NB4 (cell line): ENCODE results near the gene TXNDC5.

Source experiments
- DNase-seq: peaks from one replicate; pipeline ENCODE4 v3.0.0; 2010; ENCODE audit warnings: low read depth
- H3K4me3 ChIP-seq: one replicate; pipeline ENCODE4 v1.5.1; 2011; ENCODE audit warnings: mild to moderate bottlenecking, low read depth, low read length, moderate library complexity
- MYC ChIP-seq: IDR thresholded peaks from 2 replicates; pipeline ENCODE4 v1.6.1; 2011; ENCODE audit warnings: low read depth, low read length
- POLR2A ChIP-seq: IDR thresholded peaks from 2 replicates; pipeline ENCODE4 v1.6.1; 2011; ENCODE audit warnings: mild to moderate bottlenecking; ENCODE audit not compliant: insufficient read length; ENCODE audit errors: extremely low read depth
- TF ChIP-seq, protein P1 (sequence below): IDR thresholded peaks from 2 replicates; pipeline ENCODE4 v1.6.1; 2011; ENCODE audit warnings: low read depth, low read length
- TF ChIP-seq, protein P2 (sequence below): IDR thresholded peaks from one replicate; pipeline ENCODE4 v1.5.1; 2012; ENCODE audit warnings: low read depth, low read length

TXNDC5 gene

DNA sequence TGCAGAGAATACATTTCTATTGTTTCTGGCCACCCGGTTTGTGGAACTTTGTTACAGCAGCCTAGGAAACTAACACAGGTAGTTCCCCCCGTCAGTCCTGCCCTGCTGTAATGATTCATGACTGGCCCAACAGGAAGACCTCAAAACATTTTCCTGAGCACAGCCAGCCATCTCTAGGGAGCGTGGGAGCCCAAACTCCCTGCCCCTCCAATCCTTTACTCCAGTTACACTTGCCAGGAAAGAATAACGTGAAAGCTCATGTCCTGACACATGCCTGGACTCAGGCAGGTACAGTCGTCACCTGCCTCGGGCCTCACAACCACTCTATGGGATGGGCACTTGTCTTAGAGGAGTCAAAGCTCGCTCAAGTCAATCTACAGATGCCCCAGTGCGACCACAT is 8.4 kb downstream of the TXNDC5 start:
- no peak for DNase-seq
- TF ChIP-seq POLR2A (no peak), MYC (no peak)
- TF ChIP-seq, protein P1, sequence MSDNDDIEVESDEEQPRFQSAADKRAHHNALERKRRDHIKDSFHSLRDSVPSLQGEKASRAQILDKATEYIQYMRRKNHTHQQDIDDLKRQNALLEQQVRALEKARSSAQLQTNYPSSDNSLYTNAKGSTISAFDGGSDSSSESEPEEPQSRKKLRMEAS = no peak
- TF ChIP-seq, protein P2, sequence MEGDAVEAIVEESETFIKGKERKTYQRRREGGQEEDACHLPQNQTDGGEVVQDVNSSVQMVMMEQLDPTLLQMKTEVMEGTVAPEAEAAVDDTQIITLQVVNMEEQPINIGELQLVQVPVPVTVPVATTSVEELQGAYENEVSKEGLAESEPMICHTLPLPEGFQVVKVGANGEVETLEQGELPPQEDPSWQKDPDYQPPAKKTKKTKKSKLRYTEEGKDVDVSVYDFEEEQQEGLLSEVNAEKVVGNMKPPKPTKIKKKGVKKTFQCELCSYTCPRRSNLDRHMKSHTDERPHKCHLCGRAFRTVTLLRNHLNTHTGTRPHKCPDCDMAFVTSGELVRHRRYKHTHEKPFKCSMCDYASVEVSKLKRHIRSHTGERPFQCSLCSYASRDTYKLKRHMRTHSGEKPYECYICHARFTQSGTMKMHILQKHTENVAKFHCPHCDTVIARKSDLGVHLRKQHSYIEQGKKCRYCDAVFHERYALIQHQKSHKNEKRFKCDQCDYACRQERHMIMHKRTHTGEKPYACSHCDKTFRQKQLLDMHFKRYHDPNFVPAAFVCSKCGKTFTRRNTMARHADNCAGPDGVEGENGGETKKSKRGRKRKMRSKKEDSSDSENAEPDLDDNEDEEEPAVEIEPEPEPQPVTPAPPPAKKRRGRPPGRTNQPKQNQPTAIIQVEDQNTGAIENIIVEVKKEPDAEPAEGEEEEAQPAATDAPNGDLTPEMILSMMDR = no peak

DNA sequence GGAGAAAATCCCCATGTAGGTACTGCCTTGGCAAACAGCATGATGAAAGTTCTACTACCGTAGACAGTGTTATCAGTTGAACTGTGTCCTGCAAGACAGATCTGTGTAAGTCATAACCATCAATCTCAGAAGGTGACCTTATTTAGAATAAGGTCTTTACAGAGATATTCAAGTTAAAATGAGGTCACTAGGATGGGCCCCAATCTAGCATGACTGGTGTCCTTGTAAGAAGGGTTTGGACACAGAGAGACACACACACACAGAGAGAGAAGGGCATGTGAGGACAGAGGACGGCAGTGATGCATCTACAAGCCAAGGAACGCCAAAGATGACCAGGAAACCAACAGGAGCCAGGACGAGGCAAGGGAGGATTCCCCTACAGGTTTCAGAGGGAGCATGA is 8.8 kb downstream of the TXNDC5 start:
- H3K4me3 ChIP-seq = no peak overlapping the region
- no peak for DNase-seq
- TF ChIP-seq, protein P2 = no peak
- TF ChIP-seq, protein P1 = no peak
- TF ChIP-seq MYC = no peak

More for the DNA sequence above, 8.4 kb downstream of the TXNDC5 start:
- H3K4me3 ChIP-seq = no peak overlapping the region

DNA sequence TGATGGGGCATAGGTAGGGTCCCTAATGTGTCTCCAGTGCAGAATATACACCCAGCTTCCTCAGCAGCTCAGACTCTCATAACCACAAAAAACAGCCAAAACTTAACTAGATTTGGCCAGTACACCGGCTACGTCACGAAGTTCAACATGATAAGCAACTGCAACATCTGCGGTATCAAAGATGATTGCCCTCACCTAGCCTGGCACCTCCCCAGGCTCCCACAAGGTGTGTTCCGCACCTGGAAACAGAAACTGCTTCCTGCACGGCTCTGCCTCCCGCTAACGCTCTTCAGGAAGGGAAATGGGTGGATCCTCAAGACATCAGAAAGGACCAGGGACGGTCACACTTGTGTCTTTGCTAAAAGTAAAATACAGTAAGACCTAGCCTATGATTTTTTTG is 9.5 kb downstream of the TXNDC5 start:
- no peak for TF ChIP-seq POLR2A
- no peak for TF ChIP-seq MYC
- TF ChIP-seq, protein P1 = no peak
- TF ChIP-seq, protein P2 = no peak
- no peak overlapping the region for H3K4me3 ChIP-seq
- DNase-seq = no peak

DNA sequence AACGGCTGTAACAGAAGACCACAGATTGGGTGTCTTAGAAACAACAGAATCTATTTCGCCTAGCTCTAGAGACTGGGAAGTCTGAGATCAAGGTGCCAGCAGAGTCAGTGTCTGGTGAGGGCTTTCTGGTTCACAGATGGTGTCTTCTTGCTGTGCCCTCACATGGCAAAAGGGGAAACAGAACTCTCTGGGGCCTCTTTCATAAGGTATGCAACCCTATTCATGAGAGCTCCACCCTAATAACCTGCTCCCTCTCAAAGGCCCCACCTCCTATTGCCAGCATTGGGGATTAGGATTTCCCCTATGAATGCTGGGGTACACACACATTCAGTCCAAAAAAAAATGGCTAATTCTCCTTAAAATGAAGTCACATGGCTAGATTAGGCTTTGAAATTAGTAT is 10.0 kb downstream of the TXNDC5 start:
- no peak for DNase-seq
- H3K4me3 ChIP-seq = no peak overlapping the region
- TF ChIP-seq, protein P1 = no peak
- TF ChIP-seq POLR2A (no peak), MYC (no peak)
- TF ChIP-seq, protein P2 = no peak

DNA sequence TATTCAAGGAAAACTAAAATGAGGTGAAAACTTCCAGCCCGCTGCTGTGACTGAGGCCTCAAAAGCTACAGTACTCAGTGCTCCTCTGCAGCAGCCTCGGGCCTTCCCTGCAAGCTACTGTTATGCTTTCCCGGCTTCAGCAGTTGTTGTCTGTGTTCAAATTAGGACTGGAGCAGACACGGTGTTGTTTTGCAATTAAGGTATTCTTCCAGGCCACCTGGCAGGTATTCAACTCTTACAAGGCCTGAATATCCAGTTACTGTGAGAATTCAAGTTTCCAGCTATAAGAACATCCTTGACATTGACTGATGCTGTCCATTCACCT is 10.7 kb downstream of the TXNDC5 start:
- H3K4me3 ChIP-seq = no peak overlapping the region
- no peak for DNase-seq
- TF ChIP-seq MYC (no peak), POLR2A (no peak)
- TF ChIP-seq, protein P1 = no peak
- TF ChIP-seq, protein P2 = no peak
